Measurements from ENCODE around the gene GALR3. TPM values are rescaled to one million over a fixed set of nuclear protein-coding genes. Genes with fewer than 3 reads are reported as not detected.
"Not testable (repeated sequence)": the region's sequence is repeated elsewhere in the genome, so short reads cannot be mapped to it uniquely, and the experiment has no call there.

GALR3 gene
- total and polyA plus RNA-seq, 8 donors = not detected

DNA sequence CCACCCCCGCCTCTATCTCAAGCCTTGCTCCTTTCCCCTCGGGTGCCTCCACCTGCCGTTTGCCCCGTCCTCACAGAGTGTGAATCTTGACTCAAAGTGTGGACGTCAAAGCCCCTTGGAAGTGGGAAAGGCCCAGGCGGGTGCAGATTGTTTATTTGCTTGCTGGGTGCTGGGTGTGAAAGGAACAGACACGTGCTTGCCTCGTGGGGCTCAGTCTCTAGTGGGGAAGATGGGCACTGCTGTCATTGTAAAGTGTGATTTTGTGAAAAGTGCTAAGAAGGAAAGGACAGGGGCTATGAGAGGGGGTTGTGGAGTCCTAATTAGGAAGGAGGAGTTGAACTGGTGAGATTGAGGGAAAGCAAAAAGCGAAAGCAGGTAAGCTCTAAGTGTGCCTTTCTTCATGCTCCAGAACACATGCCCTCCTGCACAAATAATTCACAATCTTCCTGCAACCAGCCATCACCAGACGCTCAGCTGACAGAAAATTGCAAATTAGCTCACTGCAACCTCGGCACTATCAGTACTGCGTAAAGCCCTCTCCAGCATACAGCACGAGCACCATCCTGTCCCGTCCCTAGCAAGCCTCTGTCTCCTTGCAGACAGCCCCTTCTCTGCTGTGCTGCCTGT lies 25.2 kb upstream of the GALR3 start:
- ATAC-seq (no peak), DNase-seq (no peak)
- Histone ChIP-seq H3K36me3 (no peaks in the 10 kb centered on the region), H3K9me3 (no peaks in the 10 kb centered on the region), H3K4me3 (no peak overlapping the region), H3K4me1 (peaks cover 6 to 12% of the 10 kb centered on the region in 2 donors), H3K27ac (no peak overlapping the region), H3K27me3 (peaks cover 0 to 14% of the 10 kb centered on the region in 2 donors)
- TF ChIP-seq, protein P1, sequence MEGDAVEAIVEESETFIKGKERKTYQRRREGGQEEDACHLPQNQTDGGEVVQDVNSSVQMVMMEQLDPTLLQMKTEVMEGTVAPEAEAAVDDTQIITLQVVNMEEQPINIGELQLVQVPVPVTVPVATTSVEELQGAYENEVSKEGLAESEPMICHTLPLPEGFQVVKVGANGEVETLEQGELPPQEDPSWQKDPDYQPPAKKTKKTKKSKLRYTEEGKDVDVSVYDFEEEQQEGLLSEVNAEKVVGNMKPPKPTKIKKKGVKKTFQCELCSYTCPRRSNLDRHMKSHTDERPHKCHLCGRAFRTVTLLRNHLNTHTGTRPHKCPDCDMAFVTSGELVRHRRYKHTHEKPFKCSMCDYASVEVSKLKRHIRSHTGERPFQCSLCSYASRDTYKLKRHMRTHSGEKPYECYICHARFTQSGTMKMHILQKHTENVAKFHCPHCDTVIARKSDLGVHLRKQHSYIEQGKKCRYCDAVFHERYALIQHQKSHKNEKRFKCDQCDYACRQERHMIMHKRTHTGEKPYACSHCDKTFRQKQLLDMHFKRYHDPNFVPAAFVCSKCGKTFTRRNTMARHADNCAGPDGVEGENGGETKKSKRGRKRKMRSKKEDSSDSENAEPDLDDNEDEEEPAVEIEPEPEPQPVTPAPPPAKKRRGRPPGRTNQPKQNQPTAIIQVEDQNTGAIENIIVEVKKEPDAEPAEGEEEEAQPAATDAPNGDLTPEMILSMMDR (IDR thresholded peaks at IDR 0.05) = no peak
- intact Hi-C loops (cut with DNase I) = no loop called here

DNA sequence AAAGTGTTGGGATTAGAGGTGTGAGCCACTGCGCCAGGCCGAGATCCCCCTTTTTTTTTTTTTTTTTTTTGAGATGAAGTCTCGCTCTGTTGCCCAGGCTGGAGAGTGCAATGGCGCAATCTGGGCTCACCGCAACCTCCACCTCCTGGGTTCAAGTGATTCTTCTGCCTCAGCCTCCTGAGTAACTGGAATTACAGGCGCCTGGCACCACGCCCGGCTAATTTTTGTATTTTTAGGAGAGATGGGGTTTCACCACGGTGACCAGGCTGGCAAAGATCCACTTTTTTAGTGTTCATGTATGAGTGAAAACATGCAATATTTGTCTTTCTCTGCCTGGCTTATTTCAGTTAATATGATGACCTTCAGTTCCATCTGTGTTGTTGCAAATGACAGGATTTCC lies 23.2 kb upstream of the GALR3 start:
- H3K36me3 ChIP-seq; ATAC-seq; H3K27ac ChIP-seq; intact Hi-C loops (cut with DNase I); H3K9me3 ChIP-seq; DNase-seq; H3K4me3 ChIP-seq: not testable (repeated sequence)
- H3K27me3 ChIP-seq = peaks cover 0 to 34% of the 10 kb centered on the region in 2 donors
- H3K4me1 ChIP-seq = peaks cover 7 to 29% of the 10 kb centered on the region in 2 donors

DNA sequence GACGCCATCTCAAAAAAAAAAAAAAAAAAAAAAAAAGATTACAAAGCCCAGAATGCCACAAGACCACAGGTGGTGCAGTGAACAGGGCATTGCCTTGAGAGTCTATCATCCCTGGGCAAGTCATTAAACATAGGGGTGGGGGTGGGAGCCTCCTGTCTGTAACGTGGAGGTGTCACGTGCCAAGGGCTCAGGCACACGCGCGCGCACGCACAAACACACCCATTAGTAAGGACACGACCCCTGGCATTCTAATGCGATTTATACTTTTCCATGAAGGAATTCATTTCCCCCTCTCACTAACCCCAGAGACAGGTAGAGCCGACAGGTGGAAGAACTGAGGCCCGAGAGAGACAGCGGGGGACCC lies 21.3 kb upstream of the GALR3 start:
- no peaks in the 10 kb centered on the region for H3K36me3 ChIP-seq
- peak overlapping the region; percentile 62 for H3K4me3 ChIP-seq
- intact Hi-C loops (cut with DNase I) = no loop called here
- no peaks in the 10 kb centered on the region for H3K9me3 ChIP-seq
- ATAC-seq = peak; percentile 1
- H3K4me1 ChIP-seq = peaks cover 11 to 47% of the 10 kb centered on the region in 2 donors
- DNase-seq = no peak
- H3K27me3 ChIP-seq = peaks cover 0 to 51% of the 10 kb centered on the region in 2 donors
- TF ChIP-seq, protein P1 (IDR thresholded peaks at IDR 0.05) = no peak
- peak overlapping the region in 1 of 2 donors; percentile 57 for H3K27ac ChIP-seq

DNA sequence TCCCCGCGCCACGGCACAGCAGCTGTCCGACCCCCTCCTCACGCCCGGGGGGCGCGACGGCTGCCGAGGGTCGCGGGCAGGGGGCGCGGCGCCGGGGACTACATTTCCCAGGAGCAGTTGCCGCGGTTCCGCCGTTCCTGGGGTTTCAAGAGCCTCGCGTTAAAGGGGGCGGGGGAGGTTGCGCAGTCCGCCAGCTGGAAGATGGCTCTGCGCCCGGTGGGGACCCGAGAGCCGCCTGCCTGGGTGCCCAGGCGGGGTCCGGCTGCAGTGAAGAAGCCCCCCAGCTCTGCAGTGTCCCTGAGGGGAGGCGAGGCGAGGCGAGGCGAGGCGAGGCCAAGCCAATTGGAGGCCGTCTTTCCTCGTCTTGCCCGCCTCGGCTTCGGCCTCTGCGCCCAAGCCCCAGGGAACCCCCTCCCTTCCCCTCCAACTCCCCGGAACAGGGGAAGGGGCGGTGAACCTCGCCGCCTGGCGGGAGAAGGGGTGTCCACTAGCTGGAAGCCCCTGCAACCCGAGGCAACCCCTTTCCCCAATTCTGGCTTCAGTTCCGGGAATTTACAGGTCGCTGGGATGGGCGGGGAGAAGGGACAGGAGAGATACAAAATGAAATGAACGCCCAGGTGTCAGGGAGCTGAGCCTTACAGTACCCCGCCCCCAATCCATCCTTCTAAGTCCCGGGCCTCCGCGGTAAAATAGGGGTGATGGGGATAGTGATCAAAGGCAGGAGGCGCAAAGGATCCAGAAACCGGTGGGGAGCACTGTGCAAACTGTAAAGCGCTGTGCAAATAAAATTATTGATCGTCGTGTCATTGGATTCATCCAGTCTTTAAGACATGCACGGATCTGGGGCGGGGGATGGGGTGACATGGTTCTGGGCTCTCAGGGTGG lies 20.6 kb upstream of the GALR3 start:
- peak overlapping the region; percentile 44 to 57 for H3K27ac ChIP-seq

DNA sequence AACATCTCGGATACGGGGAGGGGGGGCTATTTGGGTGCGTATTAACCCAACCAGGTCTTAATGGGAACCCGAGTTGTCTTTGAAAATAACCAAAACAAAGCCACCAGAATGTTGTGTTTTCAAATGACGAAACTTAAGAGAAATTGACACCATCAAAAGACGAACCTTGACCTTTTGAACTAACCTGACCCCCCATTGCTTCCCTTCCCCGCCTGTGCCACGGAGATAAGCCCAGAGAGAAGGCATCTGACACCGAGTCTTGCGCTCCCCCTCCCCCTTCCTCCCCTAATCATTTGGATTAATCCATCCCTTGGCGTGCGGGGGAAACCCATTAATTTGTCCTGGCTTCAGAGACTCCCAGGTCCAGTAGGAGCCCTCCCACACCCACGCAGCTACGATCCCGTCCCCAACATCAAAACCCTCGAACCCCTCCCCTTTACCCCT lies 20.0 kb upstream of the GALR3 start:
- Histone ChIP-seq H3K4me3 (peak overlapping the region in 1 of 2 donors; percentile 62), H3K27ac (no peak overlapping the region), H3K9me3 (no peaks in the 10 kb centered on the region), H3K36me3 (no peaks in the 10 kb centered on the region), H3K4me1 (peaks cover 11 to 60% of the 10 kb centered on the region in 2 donors), H3K27me3 (peaks cover 0 to 64% of the 10 kb centered on the region in 2 donors)
- ATAC-seq (no peak), DNase-seq (no peak)
- TF ChIP-seq, protein P1 (IDR thresholded peaks at IDR 0.05) = no peak
- intact Hi-C loops (cut with DNase I) = no loop called here

More for the DNA sequence above, 20.6 kb upstream of the GALR3 start:
- DNase-seq = peak; percentile 64 to 91 (median 84)
- H3K27me3 ChIP-seq = peaks cover 0 to 58% of the 10 kb centered on the region in 2 donors
- intact Hi-C loops (cut with DNase I) = no loop called here
- H3K36me3 ChIP-seq = no peaks in the 10 kb centered on the region
- no peaks in the 10 kb centered on the region for H3K9me3 ChIP-seq
- peak; percentile 48 for ATAC-seq
- peak overlapping the region; percentile 62 for H3K4me3 ChIP-seq
- peaks cover 11 to 53% of the 10 kb centered on the region in 2 donors for H3K4me1 ChIP-seq
- TF ChIP-seq, protein P1 (IDR thresholded peaks at IDR 0.05) = no peak
